Measurements from ENCODE around the gene ACTL7B. TPM values are rescaled to one million over a fixed set of nuclear protein-coding genes. Genes with fewer than 3 reads are reported as not detected.
"Not testable (repeated sequence)": the region's sequence is repeated elsewhere in the genome, so short reads cannot be mapped to it uniquely, and the experiment has no call there.

Gene ACTL7B
- total RNA-seq, 1 donor: not detected

GRCh38 chr9:108854641-108855528 is 901 bp downstream of the ACTL7B start:
- no peak for DNase-seq (ENCODE audit: low read depth)
- no peak for TF ChIP-seq CTCF (IDR thresholded peaks at IDR 0.05; ENCODE audit: insufficient read depth, low read length)
- no peak overlapping the region for H3K4me3 ChIP-seq (ENCODE audit: low read depth, low read length)

- no peak for DNase-seq (ENCODE audit: low read depth)
- no peak for TF ChIP-seq CTCF (IDR thresholded peaks at IDR 0.05; ENCODE audit: insufficient read depth, low read length)
- H3K4me3 ChIP-seq (ENCODE audit: low read depth, low read length): no peak overlapping the region
Measured at GRCh38 chr9:108854094-108854493, 1.7 kb downstream of the ACTL7B start.

- no peak overlapping the region for H3K4me3 ChIP-seq (ENCODE audit: low read depth, low read length)
- no peak for DNase-seq (ENCODE audit: low read depth)
- TF ChIP-seq CTCF (IDR thresholded peaks at IDR 0.05; ENCODE audit: insufficient read depth, low read length): no peak
Measured at GRCh38 chr9:108852079-108852478, 3.7 kb downstream of the ACTL7B start.

GRCh38 chr9:108851138-108851537 is 4.6 kb downstream of the ACTL7B start:
- H3K4me3 ChIP-seq (ENCODE audit: low read depth, low read length): no peak overlapping the region
- DNase-seq (ENCODE audit: low read depth): no peak
- TF ChIP-seq CTCF (IDR thresholded peaks at IDR 0.05; ENCODE audit: insufficient read depth, low read length): no peak

GRCh38 chr9:108850293-108850897 is 5.4 kb downstream of the ACTL7B start:
- peak; percentile 35 for DNase-seq (ENCODE audit: low read depth)
- peak; percentile 19 for TF ChIP-seq CTCF (IDR thresholded peaks at IDR 0.05; ENCODE audit: insufficient read depth, low read length)
- no peak overlapping the region for H3K4me3 ChIP-seq (ENCODE audit: low read depth, low read length)

- H3K4me3 ChIP-seq (ENCODE audit: low read depth, low read length): not testable (repeated sequence)
Measured at GRCh38 chr9:108848296-108848695, 7.5 kb downstream of the ACTL7B start.

GRCh38 chr9:108845947-108846346 is 9.8 kb downstream of the ACTL7B start:
- no peak for TF ChIP-seq CTCF (IDR thresholded peaks at IDR 0.05; ENCODE audit: insufficient read depth, low read length)
- no peak for DNase-seq (ENCODE audit: low read depth)
- no peak overlapping the region for H3K4me3 ChIP-seq (ENCODE audit: low read depth, low read length)

More at GRCh38 chr9:108848296-108848695, 7.5 kb downstream of the ACTL7B start:
- not testable (repeated sequence) for DNase-seq (ENCODE audit: low read depth)
